T-helper 2 cell (primary cell): ENCODE measurements around the gene INTS3.
"Not testable (repeated sequence)": the region's sequence is repeated elsewhere in the genome, so short reads cannot be mapped to it uniquely, and the experiment has no call there.

ENCODE experiments used
- DNase-seq, 5 experiments: peaks; one replicate each; pipeline versions ENCODE4 v3.0.0 to v3.0.0-alpha.2; 2012 to 2022

INTS3 gene

GRCh38 chr1:153760440-153760839 is 32.6 kb downstream of the INTS3 start:
- DNase-seq: no peak

- DNase-seq: no peak
Observed at GRCh38 chr1:153763365-153764225, 35.7 kb downstream of the INTS3 start.

GRCh38 chr1:153764310-153764709 is 36.5 kb downstream of the INTS3 start:
- no peak for DNase-seq

GRCh38 chr1:153766663-153767062 is 38.8 kb downstream of the INTS3 start:
- DNase-seq: not testable (repeated sequence)

- no peak for DNase-seq
Observed at GRCh38 chr1:153767519-153767918, 39.7 kb downstream of the INTS3 start.

- DNase-seq: no peak
Observed at GRCh38 chr1:153768316-153769181, 40.7 kb downstream of the INTS3 start.

GRCh38 chr1:153769221-153769620 is 41.4 kb downstream of the INTS3 start:
- DNase-seq: no peak

GRCh38 chr1:153770797-153771196 is 42.9 kb downstream of the INTS3 start:
- DNase-seq: no peak

- no peak for DNase-seq
Observed at GRCh38 chr1:153771261-153771660, 43.4 kb downstream of the INTS3 start.

GRCh38 chr1:153771841-153772593 is 44.2 kb downstream of the INTS3 start:
- no peak for DNase-seq

GRCh38 chr1:153773096-153773921 is 45.5 kb downstream of the INTS3 start:
- no peak for DNase-seq

- no peak for DNase-seq
Observed at GRCh38 chr1:153774026-153774595, 46.3 kb downstream of the INTS3 start.

GRCh38 chr1:153774780-153775457 is 47.1 kb downstream of the INTS3 start, which contains the start of gene SLC27A3:
Gene SLC27A3, plus strand, starts transcription at chr1:153775407. Its CDS starts 91 bp downstream, at chr1:153775498.
- DNase-seq: peak in 1 of 5 experiments; percentile 8

- peak; percentile 28 to 79 (median 57) for DNase-seq
Observed at GRCh38 chr1:153775458-153776327, 47.8 kb downstream of the INTS3 start.

- DNase-seq: no peak
Observed at GRCh38 chr1:153776352-153776751, 48.5 kb downstream of the INTS3 start.

- no peak for DNase-seq
Observed at GRCh38 chr1:153776845-153777370, 49.1 kb downstream of the INTS3 start.

GRCh38 chr1:153777648-153778047 is 49.8 kb downstream of the INTS3 start:
- no peak for DNase-seq

GRCh38 chr1:153778051-153778823 is 50.4 kb downstream of the INTS3 start:
- no peak for DNase-seq
